ENCODE measurements around the gene PHETA2.
A peak's percentile ranks its signal among the peaks of the same experiment; 100 is the strongest.
"Not testable (repeated sequence)": the region's sequence is repeated elsewhere in the genome, so short reads cannot be mapped to it uniquely, and the experiment has no call there.

PHETA2 gene

GRCh38 chr22:42070517-42071422, 3.3 kb upstream of the PHETA2 start, which contains the start of gene NAGA:
Gene NAGA, minus strand, starts transcription at chr22:42070812. Its CDS starts 515 bp downstream, at chr22:42070297.
- peak; percentile 97 for DNase-seq

- not testable (repeated sequence) for DNase-seq
Observed at GRCh38 chr22:42071508-42071907, 2.5 kb upstream of the PHETA2 start.

- no peak for DNase-seq
Observed at GRCh38 chr22:42072606-42073330, 1.3 kb upstream of the PHETA2 start.

GRCh38 chr22:42073621-42074041, 417 bp upstream of the PHETA2 start:
- DNase-seq, result no peak

- DNase-seq, result no peak
Observed at GRCh38 chr22:42074846-42075676, 1.0 kb downstream of the PHETA2 start.

- no peak for DNase-seq
Observed at GRCh38 chr22:42076764-42077485, 2.9 kb downstream of the PHETA2 start.

GRCh38 chr22:42077486-42078125, 3.6 kb downstream of the PHETA2 start:
- DNase-seq, result no peak

- DNase-seq, result no peak
Observed at GRCh38 chr22:42078469-42079318, 4.6 kb downstream of the PHETA2 start.

GRCh38 chr22:42079319-42080251, 5.5 kb downstream of the PHETA2 start, which contains the start of gene SMDT1:
Gene SMDT1, plus strand, starts transcription at chr22:42079700. Its CDS starts 69 bp downstream, at chr22:42079769.
- peak; percentile 99 for DNase-seq

- DNase-seq, result no peak
Observed at GRCh38 chr22:42080287-42080686, 6.2 kb downstream of the PHETA2 start.

- no peak for DNase-seq
Observed at GRCh38 chr22:42083119-42083518, 9.1 kb downstream of the PHETA2 start.

GRCh38 chr22:42084874-42085273, 10.8 kb downstream of the PHETA2 start:
- no peak for DNase-seq

GRCh38 chr22:42086051-42086450, 12.0 kb downstream of the PHETA2 start:
- no peak for DNase-seq

- peak; percentile 99 for DNase-seq
Observed at GRCh38 chr22:42090596-42091454, 16.8 kb downstream of the PHETA2 start, which contains the start of gene NDUFA6. Gene NDUFA6, minus strand, starts transcription at chr22:42090772. Its CDS starts 28 bp downstream, at chr22:42090744.

GRCh38 chr22:42091455-42091782, 17.4 kb downstream of the PHETA2 start:
- no peak for DNase-seq

- DNase-seq, result no peak
Observed at GRCh38 chr22:42101199-42101598, 27.2 kb downstream of the PHETA2 start.

- not testable (repeated sequence) for DNase-seq
Observed at GRCh38 chr22:42104332-42104860, 30.3 kb downstream of the PHETA2 start.

GRCh38 chr22:42108848-42109247, 34.8 kb downstream of the PHETA2 start:
- no peak for DNase-seq

Data from activated effector memory CD4-positive, alpha-beta T cell treated with anti-CD3 and anti-CD28 coated beads, Interleukin-2, amount 50 U/mL, for 16 hours (primary cell).